Central memory CD8-positive, alpha-beta T cell (primary cell): Measurements from ENCODE around the gene CEP112.

Experiments
- ATAC-seq: fragments of 150-1000 bp; cut with Tn5 transposase; replicated peaks from 2 replicates; pipeline ENCODE4 v1.10.0; 2022; ENCODE audit warnings: mild to moderate bottlenecking, moderate FRiP score, moderate number of reproducible peaks; ENCODE audit not compliant: poor library complexity, severe bottlenecking; ENCODE audit errors: extremely low read depth
- DNase-seq, 2 donors: peaks; one replicate each; pipeline ENCODE4 v3.0.0; 2021; ENCODE audit warnings: low spot score in 2 of 2
- H3K27ac Mint-ChIP-seq: one replicate; pipeline ENCODE4 v1.8.0; 2022; ENCODE audit warnings: low read depth, mild to moderate bottlenecking, moderate library complexity, mixed read lengths
- H3K27me3 Mint-ChIP-seq: one replicate; pipeline ENCODE4 v1.8.0; 2022; ENCODE audit warnings: mixed read lengths
- H3K36me3 Mint-ChIP-seq: one replicate; pipeline ENCODE4 v1.8.0; 2022; ENCODE audit warnings: mild to moderate bottlenecking, moderate library complexity, mixed read lengths; ENCODE audit not compliant: insufficient read depth
- H3K4me1 Mint-ChIP-seq: one replicate; pipeline ENCODE4 v1.8.0; 2022; ENCODE audit warnings: mixed read lengths
- H3K4me3 Mint-ChIP-seq: one replicate; pipeline ENCODE4 v1.8.0; 2022; ENCODE audit warnings: mild to moderate bottlenecking, moderate library complexity, mixed read lengths
- H3K9me3 Mint-ChIP-seq: one replicate; pipeline ENCODE4 v1.8.0; 2022; ENCODE audit warnings: mixed read lengths

The CEP112 gene

DNA sequence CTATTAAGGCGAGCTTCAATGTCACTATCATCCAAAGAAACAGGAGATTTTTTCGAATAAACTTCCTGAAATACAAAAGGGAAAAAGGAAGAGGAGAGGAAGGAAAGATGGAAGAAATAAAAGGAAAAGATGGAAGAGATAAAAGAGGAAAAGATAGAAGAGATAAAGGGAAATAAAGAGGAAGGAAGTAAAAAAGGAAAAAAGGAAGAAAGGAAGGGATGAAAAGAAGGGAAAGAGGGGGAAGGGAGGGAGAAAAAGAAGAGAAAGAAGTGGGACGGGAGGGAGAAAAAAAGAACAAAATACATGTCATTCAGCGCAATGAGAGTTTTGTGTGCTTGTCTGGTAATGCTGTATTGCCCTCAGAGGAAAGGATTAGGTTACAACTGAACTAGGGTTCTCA is 62.2 kb downstream of the CEP112 start:
- H3K9me3 Mint-ChIP-seq, result no peaks in the 10 kb centered on the region

DNA sequence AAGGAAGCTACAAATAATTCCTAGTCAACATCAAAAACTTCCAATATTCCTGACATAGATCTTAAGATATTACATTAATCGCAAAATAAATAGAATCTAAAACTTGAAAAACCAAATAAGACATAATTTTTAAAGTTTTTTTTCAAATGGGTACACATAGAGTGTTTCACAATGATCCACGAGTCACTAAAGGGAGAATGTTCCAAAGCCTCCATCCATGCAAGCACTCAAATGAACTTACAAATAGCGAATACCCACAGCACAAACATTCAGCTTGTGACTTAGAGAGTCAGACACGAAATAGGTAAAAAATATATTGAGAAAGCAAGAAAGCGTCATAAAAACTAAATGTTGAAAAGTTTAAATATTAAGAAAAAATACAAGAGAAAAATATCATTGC is 65.7 kb downstream of the CEP112 start:
- no peak overlapping the region for H3K4me3 Mint-ChIP-seq
- no peak for DNase-seq
- no peaks in the 10 kb centered on the region for H3K27me3 Mint-ChIP-seq
- peaks cover 1% of the 10 kb centered on the region for H3K36me3 Mint-ChIP-seq
- no peaks in the 10 kb centered on the region for H3K4me1 Mint-ChIP-seq
- H3K9me3 Mint-ChIP-seq, result no peaks in the 10 kb centered on the region
- H3K27ac Mint-ChIP-seq, result no peak overlapping the region
- ATAC-seq, result no peak

More for the DNA sequence above, 62.2 kb downstream of the CEP112 start:
- no peak overlapping the region for H3K27ac Mint-ChIP-seq
- H3K4me3 Mint-ChIP-seq, result no peak overlapping the region
- H3K36me3 Mint-ChIP-seq, result no peaks in the 10 kb centered on the region
- no peak for DNase-seq
- no peaks in the 10 kb centered on the region for H3K4me1 Mint-ChIP-seq
- no peak for ATAC-seq
- no peaks in the 10 kb centered on the region for H3K27me3 Mint-ChIP-seq

DNA sequence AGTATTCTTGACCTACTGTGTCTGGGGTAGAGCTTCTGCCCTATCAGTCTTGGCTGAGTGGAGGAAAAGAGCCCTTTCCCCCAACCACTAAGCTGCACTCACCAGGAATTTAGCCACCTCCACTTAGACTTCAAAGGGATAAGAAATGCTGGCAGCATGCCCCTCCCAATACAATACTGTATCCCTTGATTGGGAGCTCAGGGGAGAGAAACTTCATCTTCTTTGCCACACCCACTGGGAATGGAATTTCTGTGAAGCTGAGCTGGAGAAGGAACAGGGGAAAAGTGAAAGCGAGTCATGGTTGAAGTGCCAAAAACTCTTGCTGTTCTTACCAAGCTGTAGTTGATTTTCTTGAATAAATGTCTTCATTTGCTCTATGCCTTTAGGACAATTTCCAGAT is 68.8 kb downstream of the CEP112 start:
- no peak for ATAC-seq

GRCh38 chr17:66115246-66115645 is 76.7 kb downstream of the CEP112 start:
- Mint-ChIP-seq H3K27ac (no peak overlapping the region), H3K4me3 (no peak overlapping the region), H3K27me3 (no peaks in the 10 kb centered on the region), H3K9me3 (peaks cover 5% of the 10 kb centered on the region), H3K4me1 (no peaks in the 10 kb centered on the region), H3K36me3 (no peaks in the 10 kb centered on the region)
- no peak for DNase-seq
- no peak for ATAC-seq

More for the DNA sequence above, 68.8 kb downstream of the CEP112 start:
- peaks cover 1% of the 10 kb centered on the region for H3K36me3 Mint-ChIP-seq
- DNase-seq, result no peak
- H3K27me3 Mint-ChIP-seq, result no peaks in the 10 kb centered on the region
- no peaks in the 10 kb centered on the region for H3K4me1 Mint-ChIP-seq
- H3K27ac Mint-ChIP-seq, result no peak overlapping the region
- H3K4me3 Mint-ChIP-seq, result no peak overlapping the region
- no peaks in the 10 kb centered on the region for H3K9me3 Mint-ChIP-seq

DNA sequence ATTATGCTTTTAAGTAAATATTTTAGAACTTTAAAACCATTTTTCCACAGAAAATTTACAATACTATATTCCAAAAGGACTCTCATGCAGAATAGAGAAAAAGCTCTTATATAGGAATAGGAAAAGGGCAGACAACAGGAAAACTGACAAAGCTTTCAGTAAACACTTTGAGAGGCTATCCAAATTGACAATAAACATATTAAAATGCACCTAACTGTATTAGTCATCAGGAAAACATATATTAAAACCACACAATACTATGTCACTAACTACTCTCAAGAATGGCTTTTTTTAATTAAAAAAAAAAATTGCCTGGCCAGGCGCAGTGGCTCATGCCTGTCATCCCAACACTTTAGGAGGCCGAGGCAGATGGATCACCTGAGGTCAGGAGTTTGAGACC is 77.3 kb downstream of the CEP112 start:
- no peaks in the 10 kb centered on the region for H3K4me1 Mint-ChIP-seq
- H3K27ac Mint-ChIP-seq, result no peak overlapping the region
- H3K9me3 Mint-ChIP-seq, result peaks cover 5% of the 10 kb centered on the region
- H3K4me3 Mint-ChIP-seq, result no peak overlapping the region
- no peaks in the 10 kb centered on the region for H3K36me3 Mint-ChIP-seq
- no peaks in the 10 kb centered on the region for H3K27me3 Mint-ChIP-seq
- ATAC-seq (no peak), DNase-seq (no peak)

GRCh38 chr17:66107731-66108130 is 84.2 kb downstream of the CEP112 start:
- Mint-ChIP-seq H3K27ac (no peak overlapping the region), H3K27me3 (no peaks in the 10 kb centered on the region)

GRCh38 chr17:66098040-66098439 is 93.9 kb downstream of the CEP112 start:
- DNase-seq (no peak), ATAC-seq (no peak)
- H3K27me3 Mint-ChIP-seq, result peaks cover 9% of the 10 kb centered on the region
- H3K9me3 Mint-ChIP-seq, result peaks cover 5% of the 10 kb centered on the region
- H3K27ac Mint-ChIP-seq, result no peak overlapping the region
- no peaks in the 10 kb centered on the region for H3K36me3 Mint-ChIP-seq
- no peak overlapping the region for H3K4me3 Mint-ChIP-seq
- no peaks in the 10 kb centered on the region for H3K4me1 Mint-ChIP-seq

More at GRCh38 chr17:66107731-66108130, 84.2 kb downstream of the CEP112 start:
- ATAC-seq (no peak), DNase-seq (no peak)
- H3K4me1 Mint-ChIP-seq, result no peaks in the 10 kb centered on the region
- peaks cover 1% of the 10 kb centered on the region for H3K36me3 Mint-ChIP-seq
- H3K9me3 Mint-ChIP-seq, result no peaks in the 10 kb centered on the region
- no peak overlapping the region for H3K4me3 Mint-ChIP-seq

GRCh38 chr17:66094727-66095126 is 97.2 kb downstream of the CEP112 start:
- ATAC-seq, result no peak
- H3K36me3 Mint-ChIP-seq, result no peaks in the 10 kb centered on the region
- H3K4me3 Mint-ChIP-seq, result no peak overlapping the region
- no peak for DNase-seq
- H3K4me1 Mint-ChIP-seq, result no peaks in the 10 kb centered on the region
- no peak overlapping the region for H3K27ac Mint-ChIP-seq
- H3K27me3 Mint-ChIP-seq, result peaks cover 5% of the 10 kb centered on the region
- H3K9me3 Mint-ChIP-seq, result peaks cover 2% of the 10 kb centered on the region

DNA sequence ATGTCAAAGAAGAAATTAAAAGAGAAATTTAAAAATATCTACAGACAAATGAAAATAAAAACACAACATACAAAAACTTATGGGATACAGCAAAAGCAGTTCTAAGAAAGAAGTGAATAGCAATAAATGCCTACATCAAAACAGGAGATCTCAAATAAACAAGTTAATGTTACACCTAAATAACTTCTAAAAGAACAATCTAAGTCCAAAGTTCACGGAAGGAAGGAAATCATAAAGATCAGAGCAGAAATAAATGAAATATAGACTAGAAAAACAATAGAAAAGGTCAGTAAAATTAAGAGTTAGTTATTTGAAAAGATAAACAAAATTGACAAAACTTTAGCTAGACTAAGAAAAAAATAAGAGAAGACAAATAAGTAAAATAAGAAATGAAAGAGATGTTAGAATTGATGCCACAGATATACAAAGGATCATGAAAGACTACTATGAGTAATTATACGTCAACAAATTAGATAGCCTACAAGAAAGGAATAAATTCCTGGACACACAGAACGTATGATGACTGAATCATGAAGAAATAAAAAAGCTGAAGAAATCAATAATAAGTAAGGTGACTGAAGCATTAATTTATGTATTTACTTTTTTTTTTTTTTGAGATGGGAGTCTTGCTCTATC is 100.4 kb downstream of the CEP112 start:
- H3K9me3 Mint-ChIP-seq, result peaks cover 9% of the 10 kb centered on the region
- no peak overlapping the region for H3K27ac Mint-ChIP-seq
- no peak overlapping the region for H3K4me3 Mint-ChIP-seq
- ATAC-seq, result no peak
- no peak for DNase-seq
- H3K36me3 Mint-ChIP-seq, result no peaks in the 10 kb centered on the region
- no peaks in the 10 kb centered on the region for H3K27me3 Mint-ChIP-seq
- no peaks in the 10 kb centered on the region for H3K4me1 Mint-ChIP-seq

- H3K27me3 Mint-ChIP-seq, result no peaks in the 10 kb centered on the region
- H3K9me3 Mint-ChIP-seq, result peaks cover 9% of the 10 kb centered on the region
- H3K4me3 Mint-ChIP-seq, result no peak overlapping the region
- H3K36me3 Mint-ChIP-seq, result no peaks in the 10 kb centered on the region
- no peak overlapping the region for H3K27ac Mint-ChIP-seq
- no peaks in the 10 kb centered on the region for H3K4me1 Mint-ChIP-seq
- DNase-seq (no peak), ATAC-seq (no peak)
These were observed 102.2 kb downstream of the CEP112 start for GRCh38 chr17:66089764-66090163.

- no peaks in the 10 kb centered on the region for H3K27me3 Mint-ChIP-seq
- H3K4me1 Mint-ChIP-seq, result no peaks in the 10 kb centered on the region
- no peak overlapping the region for H3K4me3 Mint-ChIP-seq
- H3K36me3 Mint-ChIP-seq, result no peaks in the 10 kb centered on the region
- DNase-seq, result no peak
- H3K27ac Mint-ChIP-seq, result no peak overlapping the region
- peaks cover 12% of the 10 kb centered on the region for H3K9me3 Mint-ChIP-seq
- no peak for ATAC-seq
These were observed 103.8 kb downstream of the CEP112 start for GRCh38 chr17:66088173-66088572.

GRCh38 chr17:66087073-66087472 is 104.9 kb downstream of the CEP112 start:
- ATAC-seq (no peak), DNase-seq (no peak)
- peaks cover 14% of the 10 kb centered on the region for H3K9me3 Mint-ChIP-seq
- no peak overlapping the region for H3K4me3 Mint-ChIP-seq
- H3K36me3 Mint-ChIP-seq, result no peaks in the 10 kb centered on the region
- H3K27ac Mint-ChIP-seq, result no peak overlapping the region
- no peaks in the 10 kb centered on the region for H3K27me3 Mint-ChIP-seq
- H3K4me1 Mint-ChIP-seq, result no peaks in the 10 kb centered on the region

GRCh38 chr17:66085221-66085620 is 106.7 kb downstream of the CEP112 start:
- Mint-ChIP-seq H3K4me1 (no peaks in the 10 kb centered on the region), H3K4me3 (no peak overlapping the region), H3K36me3 (no peaks in the 10 kb centered on the region), H3K9me3 (peaks cover 14% of the 10 kb centered on the region), H3K27ac (no peak overlapping the region), H3K27me3 (no peaks in the 10 kb centered on the region)
- ATAC-seq (no peak), DNase-seq (no peak)
